HUES64 (cell line): ENCODE data around the gene GRB10.

ENCODE experiments used
- H3K27ac ChIP-seq: 2 replicates; pipeline ENCODE4 v1.7.0; 2013; ENCODE audit warnings: low read depth, low read length, inconsistent platforms
- H3K27me3 ChIP-seq: 2 replicates; pipeline ENCODE4 v1.6.1; 2013; ENCODE audit warnings: mild to moderate bottlenecking, low read length; ENCODE audit not compliant: insufficient read depth
- H3K36me3 ChIP-seq: 2 replicates; pipeline ENCODE4 v1.6.1; 2013; ENCODE audit warnings: mild to moderate bottlenecking, low read length; ENCODE audit not compliant: insufficient read depth
- H3K4me1 ChIP-seq: 2 replicates; pipeline ENCODE4 v1.6.1; 2013; ENCODE audit warnings: mild to moderate bottlenecking, low read length, moderate library complexity; ENCODE audit not compliant: insufficient read depth
- H3K4me3 ChIP-seq: 2 replicates; pipeline ENCODE4 v1.5.1; 2013; ENCODE audit warnings: mild to moderate bottlenecking, low read length, moderate library complexity
- H3K9ac ChIP-seq: 2 replicates; pipeline ENCODE4 v1.6.1; 2013; ENCODE audit warnings: mild to moderate bottlenecking, low read depth, low read length
- H3K9me3 ChIP-seq: 2 replicates; pipeline ENCODE4 v1.6.1; 2013; ENCODE audit warnings: low read depth, low read length; ENCODE audit not compliant: insufficient read depth
- WGBS: fragments of 150-250, 120-280 bp; methylation state at CpG from one replicate; pipeline ENCODE4 v1.1.7; 2013; ENCODE audit warnings: missing lambda C conversion rate; 5-methylcytosine and 5-hydroxymethylcytosine counted together

The GRB10 gene

DNA sequence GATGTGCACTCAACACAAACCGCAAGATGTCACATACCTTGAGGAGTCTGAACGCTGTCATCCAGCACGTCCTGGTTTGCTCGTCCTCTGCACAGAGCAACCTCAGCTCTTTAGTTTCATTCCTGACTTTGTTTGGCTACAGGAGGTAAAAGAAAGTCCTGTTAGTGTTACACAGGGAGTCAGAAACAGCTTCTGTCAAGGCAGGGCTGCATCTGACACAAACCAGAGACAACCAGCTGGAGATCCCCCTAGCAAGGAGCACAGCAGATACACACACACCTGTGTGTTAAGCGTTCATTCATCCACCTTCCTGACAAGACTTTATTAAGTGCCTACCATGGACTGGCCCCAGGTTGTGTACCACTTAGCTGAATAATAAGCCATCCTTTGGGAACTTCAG is 170.0 kb downstream of the GRB10 start:
- Histone ChIP-seq H3K4me3 (no peak overlapping the region), H3K27me3 (no peaks in the 10 kb centered on the region), H3K36me3 (peaks cover 81% of the 10 kb centered on the region), H3K4me1 (no peaks in the 10 kb centered on the region), H3K27ac (no peak overlapping the region), H3K9me3 (no peaks in the 10 kb centered on the region), H3K9ac (no peak overlapping the region)
- WGBS, result 96% methylated on average over 5 of the region's 5 CpGs

DNA sequence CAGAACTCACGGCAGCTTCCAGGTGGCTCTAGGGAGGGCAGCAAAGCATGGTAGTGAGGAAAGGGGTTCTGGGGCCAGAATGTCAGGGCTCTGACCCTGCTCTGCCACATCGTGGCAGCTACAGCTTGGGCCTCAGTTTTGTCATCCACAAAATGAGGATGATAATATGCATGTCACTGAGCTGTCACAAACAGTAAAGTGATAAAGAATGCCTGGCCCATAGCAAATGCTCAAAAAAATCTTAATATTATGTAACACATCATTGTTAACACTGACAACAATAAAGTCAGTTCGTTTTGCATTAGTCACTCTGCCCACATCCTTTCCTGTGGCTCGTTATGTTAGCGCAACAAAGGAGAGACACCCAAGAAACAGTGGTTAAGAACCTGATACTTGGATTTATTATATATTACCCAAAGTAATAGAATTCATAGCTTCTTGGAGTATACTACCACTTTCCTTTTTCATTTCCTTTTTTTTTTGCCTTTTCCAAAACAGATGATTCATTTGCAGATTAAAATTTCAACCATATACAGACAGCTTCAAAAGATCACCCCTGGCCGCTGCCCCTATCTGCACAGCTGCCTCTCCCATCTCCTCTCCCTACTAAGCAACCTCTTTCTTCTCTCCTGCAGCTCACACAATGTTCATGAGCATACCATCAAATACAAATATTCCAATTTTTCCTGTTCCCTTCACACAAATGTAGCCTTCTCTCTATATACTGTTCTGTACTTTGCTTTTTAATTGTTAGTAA is 172.0 kb downstream of the GRB10 start:
- H3K4me1 ChIP-seq, result no peaks in the 10 kb centered on the region
- H3K36me3 ChIP-seq, result peaks cover 83% of the 10 kb centered on the region
- no peak overlapping the region for H3K27ac ChIP-seq
- H3K9ac ChIP-seq, result no peak overlapping the region
- WGBS, result 91% methylated on average over 6 of the region's 6 CpGs
- no peaks in the 10 kb centered on the region for H3K27me3 ChIP-seq
- H3K4me3 ChIP-seq, result no peak overlapping the region
- no peaks in the 10 kb centered on the region for H3K9me3 ChIP-seq

DNA sequence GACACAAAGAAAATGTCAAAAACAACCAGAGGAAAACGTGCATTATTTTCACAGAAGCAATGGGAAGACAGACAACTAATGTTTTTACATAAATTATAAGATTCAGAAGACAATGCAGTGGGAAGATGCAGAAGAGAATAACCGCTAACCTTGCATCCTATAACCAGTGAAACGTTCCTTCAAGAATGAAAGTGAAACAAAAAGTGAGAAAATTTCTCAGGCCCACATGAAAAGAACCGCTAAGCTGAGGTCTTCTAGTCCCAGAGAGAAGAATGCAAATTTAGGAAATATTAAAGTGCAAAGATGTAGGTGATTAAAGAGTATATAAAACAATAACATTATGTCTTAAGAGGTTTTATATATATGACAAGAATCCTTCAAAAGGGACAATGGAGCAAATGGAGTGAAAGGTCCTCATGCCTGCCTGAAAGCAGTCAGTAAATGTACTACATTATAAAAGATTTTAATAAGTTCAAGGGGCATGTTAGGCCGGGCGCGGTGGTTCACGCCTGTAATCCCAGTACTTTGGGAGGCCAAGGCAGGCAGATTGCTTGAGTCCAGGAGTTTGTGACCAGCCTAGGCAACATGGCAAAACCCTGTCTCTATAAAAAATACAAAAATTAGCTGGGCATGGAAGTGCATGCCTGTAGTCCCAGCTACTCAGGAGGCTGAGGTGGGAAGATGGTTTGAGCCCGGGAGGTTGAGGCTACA is 174.3 kb downstream of the GRB10 start:
- Histone ChIP-seq H3K36me3 (peaks cover 83% of the 10 kb centered on the region), H3K9ac (no peak overlapping the region), H3K27ac (no peak overlapping the region), H3K9me3 (no peaks in the 10 kb centered on the region), H3K27me3 (no peaks in the 10 kb centered on the region), H3K4me3 (no peak overlapping the region), H3K4me1 (0 out of 2 replicates have a peak, but pooled peaks cover 2% of the 10 kb centered on the region)
- 98% methylated on average over 8 of the region's 9 CpGs for WGBS

DNA sequence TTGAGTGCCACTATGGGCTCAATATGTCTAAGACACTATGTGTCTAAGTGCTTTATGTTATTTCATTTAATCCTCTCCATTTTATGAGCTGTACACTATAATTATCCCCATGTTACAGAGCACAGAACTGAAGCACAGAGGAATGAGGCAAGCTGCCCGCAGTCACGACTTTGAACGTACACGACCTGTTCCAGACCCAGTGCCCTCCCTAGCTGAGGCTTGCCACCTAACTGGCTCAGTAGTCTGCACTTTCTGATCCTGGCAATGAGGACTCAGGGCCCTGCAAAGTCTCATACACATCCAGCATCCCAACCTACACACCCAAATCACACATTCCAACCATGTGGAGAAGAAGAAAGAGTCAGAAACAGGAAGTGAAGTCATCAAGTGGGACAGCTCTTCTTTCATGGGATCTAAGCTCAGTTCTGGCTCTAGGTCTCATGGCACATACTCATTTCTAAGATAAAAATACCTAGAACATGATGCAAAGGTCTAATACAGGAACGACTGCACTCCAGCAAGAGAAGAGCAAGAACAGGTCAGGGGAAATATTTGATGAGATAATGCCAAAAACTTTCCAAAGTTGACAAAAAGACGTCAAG is 175.1 kb downstream of the GRB10 start:
- WGBS, result 93% methylated on average over 6 of the region's 6 CpGs
- peaks cover 83% of the 10 kb centered on the region for H3K36me3 ChIP-seq
- H3K4me1 ChIP-seq, result 0 out of 2 replicates have a peak, but pooled peaks cover 6% of the 10 kb centered on the region

DNA sequence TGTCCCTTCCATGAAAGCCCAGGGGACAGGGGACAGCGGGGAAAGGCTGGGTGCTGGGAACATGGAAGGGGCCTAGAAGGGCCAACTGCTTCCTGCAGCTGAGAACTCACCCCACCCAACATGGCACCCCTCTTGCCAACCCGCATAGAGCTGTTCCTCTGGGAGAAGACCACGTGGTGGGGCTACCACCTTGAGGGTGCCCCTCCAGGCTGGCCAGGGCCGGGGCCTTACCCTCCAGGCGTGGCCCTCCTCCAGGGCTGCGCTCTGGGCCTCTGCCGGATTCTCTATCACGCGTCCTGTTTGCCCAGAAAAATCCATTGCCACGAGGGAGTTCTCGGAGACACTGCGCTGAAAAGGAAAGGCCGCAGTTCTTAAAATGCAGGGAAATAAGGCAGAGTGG is 177.6 kb downstream of the GRB10 start:
- Histone ChIP-seq H3K9me3 (no peaks in the 10 kb centered on the region), H3K27me3 (no peaks in the 10 kb centered on the region), H3K27ac (no peak overlapping the region), H3K4me3 (no peak overlapping the region), H3K36me3 (peaks cover 67% of the 10 kb centered on the region), H3K9ac (no peak overlapping the region), H3K4me1 (0 out of 2 replicates have a peak, but pooled peaks cover 6% of the 10 kb centered on the region)
- WGBS, result 96% methylated on average over 13 of the region's 13 CpGs

More for the DNA sequence above, 175.1 kb downstream of the GRB10 start:
- H3K4me3 ChIP-seq, result no peak overlapping the region
- no peak overlapping the region for H3K9ac ChIP-seq
- H3K27me3 ChIP-seq, result no peaks in the 10 kb centered on the region
- H3K27ac ChIP-seq, result no peak overlapping the region
- H3K9me3 ChIP-seq, result no peaks in the 10 kb centered on the region

DNA sequence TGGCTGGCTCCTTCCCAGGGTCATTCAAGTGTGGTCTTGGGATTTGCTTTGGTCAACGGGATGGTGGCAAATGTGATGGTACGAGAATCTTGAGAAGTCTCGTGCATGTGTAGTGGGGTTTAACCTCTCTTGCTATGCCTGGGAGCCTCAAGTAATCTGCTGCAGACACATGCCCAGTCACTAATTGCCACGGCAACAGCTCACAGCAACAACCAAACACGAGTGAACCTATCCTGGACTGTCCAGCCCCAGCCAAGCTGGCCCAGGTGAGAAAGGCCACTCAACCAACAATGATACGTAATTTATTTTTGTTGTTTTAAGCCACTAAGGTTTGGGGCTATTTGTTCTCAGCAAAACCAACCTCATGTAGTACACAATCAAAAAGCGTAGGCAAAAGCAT is 179.4 kb downstream of the GRB10 start:
- no peak overlapping the region for H3K27ac ChIP-seq
- peaks cover 68% of the 10 kb centered on the region for H3K36me3 ChIP-seq
- H3K9ac ChIP-seq, result no peak overlapping the region
- no peaks in the 10 kb centered on the region for H3K9me3 ChIP-seq
- 94% methylated on average over 7 of the region's 7 CpGs for WGBS
- no peaks in the 10 kb centered on the region for H3K27me3 ChIP-seq
- H3K4me3 ChIP-seq, result no peak overlapping the region
- 0 out of 2 replicates have a peak, but pooled peaks cover 6% of the 10 kb centered on the region for H3K4me1 ChIP-seq

DNA sequence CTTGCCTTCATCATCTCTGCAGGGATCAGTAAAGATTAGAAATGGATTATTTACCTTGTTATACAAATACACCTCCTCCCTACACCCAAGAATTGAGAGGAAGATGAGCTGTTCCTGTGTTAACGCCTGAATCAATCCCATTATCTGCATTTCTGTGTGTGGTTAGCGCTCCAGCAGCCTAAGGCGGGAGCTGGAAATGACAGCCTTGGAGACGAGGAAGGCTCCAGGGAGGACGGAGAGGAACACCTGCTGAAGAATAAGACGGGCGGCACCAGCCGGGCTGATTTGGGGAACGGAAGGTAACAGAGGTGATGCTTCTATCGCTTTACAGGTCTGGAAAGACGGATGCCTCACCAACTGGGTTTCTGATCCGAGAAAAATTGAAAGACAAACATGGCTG is 183.3 kb downstream of the GRB10 start:
- 90% methylated on average over 12 of the region's 12 CpGs for WGBS
- Histone ChIP-seq H3K27me3 (no peaks in the 10 kb centered on the region), H3K36me3 (peaks cover 58% of the 10 kb centered on the region), H3K4me1 (0 out of 2 replicates have a peak, but pooled peaks cover 6% of the 10 kb centered on the region), H3K27ac (no peak overlapping the region), H3K9me3 (no peaks in the 10 kb centered on the region), H3K4me3 (no peak overlapping the region), H3K9ac (no peak overlapping the region)

DNA sequence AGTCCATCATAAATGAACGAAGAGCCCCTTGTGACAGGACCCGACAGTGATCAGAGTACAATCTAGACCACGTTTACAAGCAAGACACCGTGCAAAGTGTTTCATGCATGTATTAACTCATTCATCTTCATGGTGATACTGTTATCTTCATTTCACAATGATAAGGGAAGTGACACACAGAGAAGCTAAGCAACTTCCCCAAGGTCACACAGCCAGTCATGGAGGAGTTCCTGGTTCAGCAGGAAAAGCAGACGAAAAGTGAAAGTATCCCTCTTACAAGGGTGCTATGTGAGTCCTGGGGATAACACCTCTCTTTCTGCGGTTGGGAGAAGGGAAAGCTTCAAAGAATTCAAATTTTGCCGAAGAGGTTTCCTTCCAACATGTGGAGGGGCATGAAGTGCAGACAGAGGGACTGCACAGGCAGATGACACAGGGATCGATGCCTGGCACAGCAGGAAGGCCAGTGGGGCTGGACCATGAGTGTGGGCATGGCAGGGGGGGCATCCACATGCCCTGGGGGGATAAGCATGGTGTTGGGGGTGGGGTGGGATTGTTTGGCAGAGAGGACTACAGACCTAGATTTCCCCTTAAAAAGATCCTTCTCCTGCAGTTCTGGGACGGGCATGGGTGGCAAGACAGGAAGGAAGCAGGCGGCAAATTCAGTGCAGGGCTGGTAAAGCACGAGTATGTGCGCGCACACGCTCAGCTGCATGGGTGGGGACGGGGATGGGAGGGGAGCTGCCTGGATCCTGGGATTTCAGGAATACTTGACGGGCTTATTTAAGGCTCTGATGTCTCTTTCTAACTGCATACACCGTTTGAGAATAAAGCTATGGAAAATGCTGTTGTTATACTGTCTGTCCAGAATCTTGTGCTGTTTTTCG is 184.0 kb downstream of the GRB10 start:
- H3K9me3 ChIP-seq, result no peaks in the 10 kb centered on the region
- 0 out of 2 replicates have a peak, but pooled peaks cover 6% of the 10 kb centered on the region for H3K4me1 ChIP-seq
- no peak overlapping the region for H3K27ac ChIP-seq
- 94% methylated on average over 18 of the region's 18 CpGs for WGBS
- H3K36me3 ChIP-seq, result peaks cover 57% of the 10 kb centered on the region
- H3K27me3 ChIP-seq, result no peaks in the 10 kb centered on the region
- no peak overlapping the region for H3K4me3 ChIP-seq
- no peak overlapping the region for H3K9ac ChIP-seq

DNA sequence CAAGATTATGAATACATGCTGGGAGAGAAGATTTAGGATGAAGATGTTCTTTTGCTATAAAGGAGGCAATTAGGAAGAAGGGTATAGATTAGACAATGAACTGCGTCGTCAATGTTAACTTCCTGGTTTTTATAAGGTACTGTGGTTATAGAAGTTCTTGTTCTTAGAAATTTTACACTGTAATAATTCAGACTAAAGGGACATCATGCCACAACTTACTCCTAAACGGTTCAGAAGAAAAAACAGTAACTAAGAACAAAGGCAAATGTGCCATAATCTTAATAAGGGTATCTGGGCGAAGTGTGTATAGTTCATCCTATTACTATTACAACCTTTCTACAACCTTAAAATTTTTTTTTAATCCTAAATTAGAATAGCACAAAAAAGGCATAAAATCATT is 186.2 kb downstream of the GRB10 start:
- Histone ChIP-seq H3K36me3 (peaks cover 63% of the 10 kb centered on the region), H3K27me3 (no peaks in the 10 kb centered on the region), H3K9ac (no peak overlapping the region), H3K27ac (no peak overlapping the region), H3K4me1 (no peaks in the 10 kb centered on the region), H3K4me3 (no peak overlapping the region), H3K9me3 (no peaks in the 10 kb centered on the region)
- WGBS, result 97% methylated on average over 3 of the region's 4 CpGs

DNA sequence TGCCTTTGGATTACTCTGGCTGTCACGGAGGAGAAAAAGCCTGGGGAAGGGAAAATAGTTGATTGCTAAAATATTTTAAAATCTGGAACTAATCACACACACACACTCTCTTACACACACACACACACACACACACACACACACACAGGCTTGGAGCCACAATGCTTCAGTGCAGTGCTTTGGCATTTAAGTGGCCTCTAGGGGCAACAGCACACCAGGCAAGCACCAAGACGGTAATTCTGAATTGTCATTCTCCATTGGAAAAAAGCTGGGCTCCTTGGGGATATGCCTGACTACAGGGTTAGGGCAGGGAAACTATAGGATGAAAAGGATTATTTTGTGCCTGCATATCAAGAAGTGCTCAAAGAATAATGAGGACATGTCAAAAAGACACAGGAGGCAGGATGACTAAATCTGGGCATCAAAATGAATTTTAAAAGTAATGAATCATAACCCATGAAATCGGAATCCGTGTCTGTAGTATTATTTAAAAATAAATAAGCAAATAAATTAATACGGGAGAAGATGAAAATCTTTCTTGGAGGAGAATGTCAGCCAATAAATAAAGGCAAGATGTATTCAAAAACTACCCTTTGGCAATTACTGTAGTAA is 187.1 kb downstream of the GRB10 start:
- Histone ChIP-seq H3K9ac (no peak overlapping the region), H3K27ac (no peak overlapping the region), H3K27me3 (no peaks in the 10 kb centered on the region), H3K4me1 (no peaks in the 10 kb centered on the region), H3K4me3 (no peak overlapping the region), H3K36me3 (peaks cover 57% of the 10 kb centered on the region), H3K9me3 (no peaks in the 10 kb centered on the region)
- WGBS, result 88% methylated on average over 2 of the region's 5 CpGs
